ENCODE measurements around the gene GID8. TPM values are rescaled to one million over a fixed set of nuclear protein-coding genes. Genes with fewer than 3 reads are reported as not detected.

The GID8 gene
- total RNA-seq (44.1 and 47.4 TPM in 2 replicates), polyA plus RNA-seq (12.4 and 18.4 TPM in 2 replicates), polyA minus RNA-seq (15.9 and 20.3 TPM in 2 replicates)
- total RNA-seq (2013) = 23.6 TPM

GRCh38 chr20:62938105-62938888, at the start of gene GID8:
TSS of gene GID8 (plus strand) at chr20:62938147. CDS start at chr20:62941503, 3,356 bp downstream.
- peak within 1 kb of the TSS; percentile 93 for H3K4me3 Mint-ChIP-seq
- no peaks in the 10 kb centered on the region for H3K27me3 ChIP-seq (replicated peaks in 1 of 4; ENCODE audit: control extremely low read depth in 1 of 4, control insufficient read depth in 3 of 4, insufficient read depth in 4 of 4, low read length in 3 of 4)
- intact Hi-C loops (cut with micrococcal nuclease) = loop anchor here (1.0 to 5.0 kb wide), 3 partner anchors 16 to 531 kb away; partner anchors contain the start of gene CABLES2
- H3K79me2 ChIP-seq (ENCODE audit: control insufficient read depth, insufficient read depth, low read length) = peaks cover 96% of the 10 kb centered on the region
- peak; percentile 47 for ATAC-seq (ENCODE audit: low read depth)
- peak within 1 kb of the TSS; percentile 97 for H2AFZ ChIP-seq (ENCODE audit: insufficient read depth, low read depth, low read length, poor library complexity, severe bottlenecking)
- WGBS (ENCODE audit: insufficient coverage) = under 1% methylated on average over 69 of the region's 79 CpGs
- DNase-seq = peak; percentile 79
- peak within 1 kb of the TSS; percentile 65 to 100 (median 92) for H3K4me3 ChIP-seq (ENCODE audit: control extremely low read depth in 1 of 5, extremely low read depth in 1 of 5, insufficient read depth in 1 of 5, low read depth in 2 of 5, low read length in 4 of 5)
- H3K9me3 Mint-ChIP-seq (ENCODE audit: insufficient read depth) = no peaks in the 10 kb centered on the region
- peaks cover 49% of the 10 kb centered on the region for H4K20me1 ChIP-seq (ENCODE audit: control insufficient read depth, insufficient read depth, low read length, poor library complexity, severe bottlenecking)
- H3K4me1 Mint-ChIP-seq = peaks cover 33% of the 10 kb centered on the region
- CTCF ChIA-PET = interaction anchor here (1.1 to 2.5 kb wide), 3 partner anchors 11 to 30 kb away, joined by 4 to 12 read pairs (median 6); no protein-coding TSS in a partner anchor
- H3K4me2 ChIP-seq (replicated peaks; ENCODE audit: low read depth, low read length, poor library complexity, severe bottlenecking) = peak within 1 kb of the TSS; percentile 84
- no peaks in the 10 kb centered on the region for H3K9me3 ChIP-seq (ENCODE audit: control extremely low read depth in 1 of 3, control insufficient read depth in 2 of 3, insufficient read depth in 1 of 3, low read length in 2 of 3)
- H3K27ac Mint-ChIP-seq = peak within 1 kb of the TSS; percentile 92
- peaks cover 26 to 42% of the 10 kb centered on the region in 2 donors for H3K4me1 ChIP-seq (ENCODE audit: control insufficient read depth in 2 of 2, insufficient read depth in 2 of 2, low read length in 2 of 2)
- TF ChIP-seq EZH2 (IDR thresholded peaks at IDR 0.05; ENCODE audit: borderline replicate concordance, insufficient read depth, low read depth, low read length, poor library complexity, severe bottlenecking) = no peak
- no peak for TF ChIP-seq CTCF (IDR thresholded peaks at IDR 0.05)
- peaks cover 2 to 37% of the 10 kb centered on the region in 2 experiments for H3K36me3 ChIP-seq (replicated peaks in 1 of 2; ENCODE audit: control extremely low read depth in 1 of 2, control insufficient read depth in 1 of 2, extremely low read depth in 1 of 2, insufficient read depth in 2 of 2, low read length in 1 of 2)
- no peaks in the 10 kb centered on the region for H3K27me3 Mint-ChIP-seq
- POLR2A ChIA-PET = interaction anchor here (0.6 to 2.8 kb wide), 5 partner anchors 11 to 558 kb away, joined by 3 to 42 read pairs (median 5); partner anchors contain the start of gene DIDO1
- H3K9ac ChIP-seq (ENCODE audit: low read length) = peak within 1 kb of the TSS; percentile 88
- H3K27ac ChIP-seq (ENCODE audit: low read length in 2 of 2) = peak within 1 kb of the TSS; percentile 91 to 93

- H3K36me3 ChIP-seq (replicated peaks in 1 of 2; ENCODE audit: control extremely low read depth in 1 of 2, control insufficient read depth in 1 of 2, extremely low read depth in 1 of 2, insufficient read depth in 2 of 2, low read length in 1 of 2) = peaks cover 2 to 72% of the 10 kb centered on the region in 2 experiments
- TF ChIP-seq CTCF (IDR thresholded peaks at IDR 0.05) (no peak), EZH2 (IDR thresholded peaks at IDR 0.05; ENCODE audit: borderline replicate concordance, insufficient read depth, low read depth, low read length, poor library complexity, severe bottlenecking) (no peak)
- no peak overlapping the region for H3K27ac ChIP-seq (ENCODE audit: low read length in 2 of 2)
- H3K79me2 ChIP-seq (ENCODE audit: control insufficient read depth, insufficient read depth, low read length) = no peaks in the 10 kb centered on the region
- no peak overlapping the region for H2AFZ ChIP-seq (ENCODE audit: insufficient read depth, low read depth, low read length, poor library complexity, severe bottlenecking)
- H3K9me3 Mint-ChIP-seq (ENCODE audit: insufficient read depth) = no peaks in the 10 kb centered on the region
- no peaks in the 10 kb centered on the region for H3K4me1 ChIP-seq (ENCODE audit: control insufficient read depth in 2 of 2, insufficient read depth in 2 of 2, low read length in 2 of 2)
- H3K4me3 Mint-ChIP-seq = no peak overlapping the region
- no peaks in the 10 kb centered on the region for H3K4me1 Mint-ChIP-seq
- DNase-seq = no peak
- intact Hi-C loops (cut with micrococcal nuclease) = no loop called here
- CTCF ChIA-PET = no interaction called here
- H3K27me3 Mint-ChIP-seq = no peaks in the 10 kb centered on the region
- no peak overlapping the region for H3K27ac Mint-ChIP-seq
- no peak overlapping the region for H3K4me2 ChIP-seq (replicated peaks; ENCODE audit: low read depth, low read length, poor library complexity, severe bottlenecking)
- H4K20me1 ChIP-seq (ENCODE audit: control insufficient read depth, insufficient read depth, low read length, poor library complexity, severe bottlenecking) = peaks cover 30% of the 10 kb centered on the region
- H3K4me3 ChIP-seq (ENCODE audit: control extremely low read depth in 1 of 5, extremely low read depth in 1 of 5, insufficient read depth in 1 of 5, low read depth in 2 of 5, low read length in 4 of 5) = no peak overlapping the region
- no peaks in the 10 kb centered on the region for H3K9me3 ChIP-seq (ENCODE audit: control extremely low read depth in 1 of 3, control insufficient read depth in 2 of 3, insufficient read depth in 1 of 3, low read length in 2 of 3)
- no peak for ATAC-seq (ENCODE audit: low read depth)
- POLR2A ChIA-PET = no interaction called here
- H3K27me3 ChIP-seq (replicated peaks in 1 of 4; ENCODE audit: control extremely low read depth in 1 of 4, control insufficient read depth in 3 of 4, insufficient read depth in 4 of 4, low read length in 3 of 4) = no peaks in the 10 kb centered on the region
- no peak overlapping the region for H3K9ac ChIP-seq (ENCODE audit: low read length)
- 96% methylated on average over 15 of the region's 16 CpGs for WGBS (ENCODE audit: insufficient coverage)
Measured at GRCh38 chr20:62888406-62888805, 49.5 kb upstream of the GID8 start.
